ENCODE data around the gene KIF4A.

Gene KIF4A

GRCh38 chrX:70461026-70461425 is 171.1 kb downstream of the KIF4A start:
- Histone ChIP-seq H3K4me1 (ENCODE audit: control insufficient read depth, insufficient read depth, low read length) (no peaks in the 10 kb centered on the region), H3K36me3 (ENCODE audit: control insufficient read depth, insufficient read depth, low read length, severe bottlenecking) (no peaks in the 10 kb centered on the region), H3K9ac (ENCODE audit: low read length) (no peak overlapping the region), H3K9me3 (ENCODE audit: control insufficient read depth, low read length) (no peaks in the 10 kb centered on the region), H3K4me3 (ENCODE audit: low read length) (no peak overlapping the region), H3K27me3 (replicated peaks; ENCODE audit: control insufficient read depth, insufficient read depth, low read length) (no peaks in the 10 kb centered on the region)
- DNase-seq (ENCODE audit: low read depth) = no peak

- Histone ChIP-seq H3K9me3 (ENCODE audit: control insufficient read depth, low read length) (no peaks in the 10 kb centered on the region), H3K4me1 (ENCODE audit: control insufficient read depth, insufficient read depth, low read length) (no peaks in the 10 kb centered on the region), H3K36me3 (ENCODE audit: control insufficient read depth, insufficient read depth, low read length, severe bottlenecking) (no peaks in the 10 kb centered on the region), H3K27me3 (replicated peaks; ENCODE audit: control insufficient read depth, insufficient read depth, low read length) (no peaks in the 10 kb centered on the region), H3K4me3 (ENCODE audit: low read length) (no peak overlapping the region), H3K9ac (ENCODE audit: low read length) (no peak overlapping the region)
- DNase-seq (ENCODE audit: low read depth) = no peak
Measured at GRCh38 chrX:70464051-70464450, 174.1 kb downstream of the KIF4A start.

GRCh38 chrX:70466968-70467367 is 177.1 kb downstream of the KIF4A start:
- no peaks in the 10 kb centered on the region for H3K4me1 ChIP-seq (ENCODE audit: control insufficient read depth, insufficient read depth, low read length)
- H3K9ac ChIP-seq (ENCODE audit: low read length) = no peak overlapping the region
- H3K36me3 ChIP-seq (ENCODE audit: control insufficient read depth, insufficient read depth, low read length, severe bottlenecking) = no peaks in the 10 kb centered on the region
- no peaks in the 10 kb centered on the region for H3K27me3 ChIP-seq (replicated peaks; ENCODE audit: control insufficient read depth, insufficient read depth, low read length)
- no peak for DNase-seq (ENCODE audit: low read depth)
- H3K9me3 ChIP-seq (ENCODE audit: control insufficient read depth, low read length) = no peaks in the 10 kb centered on the region
- H3K4me3 ChIP-seq (ENCODE audit: low read length) = no peak overlapping the region

- no peaks in the 10 kb centered on the region for H3K27me3 ChIP-seq (replicated peaks; ENCODE audit: control insufficient read depth, insufficient read depth, low read length)
- no peaks in the 10 kb centered on the region for H3K36me3 ChIP-seq (ENCODE audit: control insufficient read depth, insufficient read depth, low read length, severe bottlenecking)
- no peak for DNase-seq (ENCODE audit: low read depth)
- H3K9me3 ChIP-seq (ENCODE audit: control insufficient read depth, low read length) = no peaks in the 10 kb centered on the region
- no peaks in the 10 kb centered on the region for H3K4me1 ChIP-seq (ENCODE audit: control insufficient read depth, insufficient read depth, low read length)
- H3K4me3 ChIP-seq (ENCODE audit: low read length) = no peak overlapping the region
- no peak overlapping the region for H3K9ac ChIP-seq (ENCODE audit: low read length)
Measured at GRCh38 chrX:70468709-70469108, 178.8 kb downstream of the KIF4A start.
